ENCODE results near the gene PCDH7. TPM values are rescaled to one million over a fixed set of nuclear protein-coding genes. Genes with fewer than 3 reads are reported as not detected.

PCDH7 gene
- total RNA-seq, 6 experiments from 2014 or later, result 0.02 to 1.1 (median 0.23) TPM; not detected in 1

GRCh38 chr4:30728311-30728710 lies 8.1 kb downstream of the PCDH7 start:
- H3K9me3 Mint-ChIP-seq, result peaks cover 2% of the 10 kb centered on the region
- H3K4me3 Mint-ChIP-seq, result no peak overlapping the region
- no peak overlapping the region for H3K27ac Mint-ChIP-seq
- no peak for DNase-seq
- TF ChIP-seq, protein P1, sequence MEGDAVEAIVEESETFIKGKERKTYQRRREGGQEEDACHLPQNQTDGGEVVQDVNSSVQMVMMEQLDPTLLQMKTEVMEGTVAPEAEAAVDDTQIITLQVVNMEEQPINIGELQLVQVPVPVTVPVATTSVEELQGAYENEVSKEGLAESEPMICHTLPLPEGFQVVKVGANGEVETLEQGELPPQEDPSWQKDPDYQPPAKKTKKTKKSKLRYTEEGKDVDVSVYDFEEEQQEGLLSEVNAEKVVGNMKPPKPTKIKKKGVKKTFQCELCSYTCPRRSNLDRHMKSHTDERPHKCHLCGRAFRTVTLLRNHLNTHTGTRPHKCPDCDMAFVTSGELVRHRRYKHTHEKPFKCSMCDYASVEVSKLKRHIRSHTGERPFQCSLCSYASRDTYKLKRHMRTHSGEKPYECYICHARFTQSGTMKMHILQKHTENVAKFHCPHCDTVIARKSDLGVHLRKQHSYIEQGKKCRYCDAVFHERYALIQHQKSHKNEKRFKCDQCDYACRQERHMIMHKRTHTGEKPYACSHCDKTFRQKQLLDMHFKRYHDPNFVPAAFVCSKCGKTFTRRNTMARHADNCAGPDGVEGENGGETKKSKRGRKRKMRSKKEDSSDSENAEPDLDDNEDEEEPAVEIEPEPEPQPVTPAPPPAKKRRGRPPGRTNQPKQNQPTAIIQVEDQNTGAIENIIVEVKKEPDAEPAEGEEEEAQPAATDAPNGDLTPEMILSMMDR (IDR thresholded peaks at IDR 0.05), result no peak
- no peaks in the 10 kb centered on the region; the same call in 1 of the 2 replicates for H3K36me3 Mint-ChIP-seq (ENCODE audit: low read depth)
- peaks cover under 1% of the 10 kb centered on the region; the same call in 1 of the 2 replicates for H3K27me3 Mint-ChIP-seq (ENCODE audit: insufficient read depth)
- H3K4me1 Mint-ChIP-seq (ENCODE audit: low read depth), result no peaks in the 10 kb centered on the region

DNA sequence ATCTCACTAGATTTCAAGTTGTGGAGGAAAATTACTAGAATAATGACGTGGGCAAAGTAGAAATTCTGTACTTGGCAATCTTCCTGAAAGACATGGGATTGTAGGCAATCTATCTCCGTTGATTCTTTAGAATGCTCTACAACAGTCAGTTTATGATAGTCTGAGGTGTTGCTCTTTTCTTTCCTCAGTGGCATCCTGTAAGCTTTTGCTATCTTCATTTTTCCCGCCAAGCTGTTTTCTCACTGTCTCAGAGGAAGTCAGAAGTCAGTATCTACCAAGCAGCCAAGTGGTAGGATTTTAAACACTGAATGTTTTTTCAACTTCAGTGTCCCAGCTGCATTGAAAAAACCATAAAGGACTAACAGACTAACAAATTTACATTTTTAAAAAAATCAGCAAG lies 23.7 kb downstream of the PCDH7 start:
- no peak overlapping the region for H3K4me3 Mint-ChIP-seq

DNA sequence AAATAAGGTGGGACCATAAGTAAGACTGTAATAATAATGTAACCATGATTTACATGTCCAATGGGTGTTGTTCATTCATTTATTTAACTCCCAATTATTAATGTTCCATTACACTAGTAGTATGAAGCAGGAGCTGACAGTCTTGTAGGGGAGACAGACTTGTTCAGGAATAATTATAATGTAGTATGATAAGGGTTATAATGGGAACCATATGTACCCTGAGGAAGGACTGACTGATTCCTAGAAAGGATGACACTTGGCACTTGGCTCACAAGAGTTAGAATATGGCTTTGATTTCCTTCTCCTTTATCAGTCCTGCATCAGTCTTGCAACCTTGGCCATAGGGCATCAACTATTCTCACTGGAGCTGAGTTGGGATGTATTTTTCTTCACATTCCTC lies 24.2 kb downstream of the PCDH7 start:
- no peak for DNase-seq
- Mint-ChIP-seq H3K4me1 (ENCODE audit: low read depth) (no peaks in the 10 kb centered on the region), H3K27ac (peak overlapping the region; percentile 12; the same call in 1 of the 2 replicates), H3K4me3 (no peak overlapping the region), H3K36me3 (ENCODE audit: low read depth) (no peaks in the 10 kb centered on the region), H3K9me3 (no peaks in the 10 kb centered on the region; the same call in 1 of the 2 replicates), H3K27me3 (ENCODE audit: insufficient read depth) (no peaks in the 10 kb centered on the region)
- TF ChIP-seq, protein P1 (IDR thresholded peaks at IDR 0.05), result no peak

More for the DNA sequence above, 23.7 kb downstream of the PCDH7 start:
- Mint-ChIP-seq H3K4me1 (ENCODE audit: low read depth) (no peaks in the 10 kb centered on the region), H3K9me3 (no peaks in the 10 kb centered on the region; the same call in 1 of the 2 replicates), H3K27me3 (ENCODE audit: insufficient read depth) (no peaks in the 10 kb centered on the region), H3K27ac (no peak overlapping the region), H3K36me3 (ENCODE audit: low read depth) (no peaks in the 10 kb centered on the region)
- TF ChIP-seq, protein P1 (IDR thresholded peaks at IDR 0.05), result no peak
- no peak for DNase-seq

DNA sequence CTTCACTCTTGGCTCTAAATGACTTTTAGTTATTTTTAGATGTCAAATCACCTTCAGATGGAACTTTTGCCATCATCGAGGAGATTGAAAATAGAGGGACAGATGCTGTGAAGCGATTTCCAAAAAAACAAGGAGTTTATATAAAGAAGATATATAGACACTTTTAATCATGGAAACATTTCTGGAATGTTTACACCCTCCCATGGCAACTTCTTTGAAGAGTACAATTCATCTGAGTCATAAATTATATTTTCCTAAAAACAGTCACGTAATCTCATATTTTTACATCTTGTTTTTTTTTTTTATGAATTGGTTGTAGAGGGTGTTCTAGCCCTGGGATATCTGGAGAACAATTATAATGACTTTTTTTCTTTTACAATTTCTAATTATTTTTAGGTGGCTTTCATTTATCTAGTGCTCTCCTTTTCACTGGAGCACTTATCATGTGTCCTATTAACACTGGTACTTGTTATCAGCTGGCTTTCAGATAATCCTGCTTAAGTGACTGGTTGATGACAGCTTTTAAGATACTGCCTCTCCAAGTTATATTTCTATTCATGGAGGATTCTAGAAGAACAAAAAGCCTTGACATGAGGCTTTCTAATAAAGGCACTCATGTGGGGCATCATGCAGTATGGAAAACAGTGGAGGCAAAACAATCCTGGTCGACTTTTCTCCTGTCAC lies 24.9 kb downstream of the PCDH7 start:
- Mint-ChIP-seq H3K36me3 (ENCODE audit: low read depth) (no peaks in the 10 kb centered on the region), H3K4me3 (no peak overlapping the region), H3K4me1 (ENCODE audit: low read depth) (no peaks in the 10 kb centered on the region), H3K27ac (peak overlapping the region; percentile 12; the same call in 1 of the 2 replicates), H3K27me3 (ENCODE audit: insufficient read depth) (no peaks in the 10 kb centered on the region), H3K9me3 (no peaks in the 10 kb centered on the region; the same call in 1 of the 2 replicates)
- TF ChIP-seq, protein P1 (IDR thresholded peaks at IDR 0.05), result no peak
- DNase-seq, result no peak

DNA sequence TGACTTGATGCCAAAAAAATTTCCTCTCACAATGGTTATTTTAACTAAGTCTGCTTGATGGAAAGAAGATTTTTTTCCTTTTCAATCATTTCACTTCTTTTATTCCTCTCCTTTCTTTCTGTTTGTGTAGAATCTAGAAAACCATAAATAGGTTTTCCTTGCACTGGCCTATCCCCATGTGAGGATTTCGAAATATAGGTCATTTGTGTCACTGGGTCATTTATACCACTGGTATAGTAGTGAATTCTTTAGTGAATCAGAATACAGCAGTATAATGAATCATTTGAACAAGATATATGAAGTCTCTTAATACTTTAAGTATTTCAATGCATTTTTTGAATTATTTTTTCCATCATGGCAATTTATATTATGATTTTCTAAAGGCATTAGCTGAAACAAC lies 26.6 kb downstream of the PCDH7 start:
- Mint-ChIP-seq H3K36me3 (ENCODE audit: low read depth) (no peaks in the 10 kb centered on the region), H3K9me3 (no peaks in the 10 kb centered on the region; the same call in 1 of the 2 replicates), H3K27me3 (ENCODE audit: insufficient read depth) (no peaks in the 10 kb centered on the region), H3K27ac (no peak overlapping the region), H3K4me3 (no peak overlapping the region), H3K4me1 (ENCODE audit: low read depth) (no peaks in the 10 kb centered on the region)
- TF ChIP-seq, protein P1 (IDR thresholded peaks at IDR 0.05), result no peak
- DNase-seq, result no peak

Data from HFFc6 (cell line).